Pancreas (tissue), 10 donors: ENCODE results near the gene UCK2. TPM values are rescaled to one million over a fixed set of nuclear protein-coding genes. Genes with fewer than 3 reads are reported as not detected.
A peak's percentile ranks its signal among the peaks of the same experiment; 100 is the strongest.

Experiments
- ATAC-seq, 4 donors: fragments of 200-7000 bp; cut with Tn5 transposase; one replicate each; pipeline versions ENCODE4 v1.8.0 to v1.9.1; 2020; ENCODE audit warnings: mild to moderate bottlenecking in 4 of 4, moderate library complexity in 4 of 4
- DNase-seq, 6 donors: peaks; one replicate each; pipeline ENCODE4 v3.0.0-alpha.2; 2020
- FAIRE-seq: peaks from 2 replicates; lab custom pipeline; 2012; peaks lifted over from hg19 to GRCh38; lab: Jason Lieb, UNC
- H3K27ac ChIP-seq, 4 donors: fragments of 200-600 bp; sonication (generic); 1 replicate in 3 of 4; 2 replicates in 1 of 4; pipeline versions ENCODE4 v1.5.0 to v1.8.0; 2020
- H3K27me3 ChIP-seq, 4 donors: fragments of 200-600 bp; one replicate each; pipeline ENCODE4 v1.8.0; 2021
- H3K36me3 ChIP-seq, 3 donors: fragments of 200-600 bp; sonication (generic) in 1 of 3; one replicate each; pipeline versions ENCODE4 v1.5.0 to v1.8.0; 2020 to 2021
- H3K4me1 ChIP-seq, 3 donors: fragments of 200-600 bp; one replicate each; pipeline ENCODE4 v1.8.0; 2021
- H3K4me3 ChIP-seq, 4 donors: fragments of 200-600 bp; sonication (generic) in 2 of 4; one replicate each; pipeline versions ENCODE4 v1.5.0 to v1.8.0; 2020 to 2021
- H3K9me3 ChIP-seq, 4 donors: fragments of 200-600 bp; one replicate each; pipeline ENCODE4 v1.8.0; 2021
- WGBS, 2 donors: extraction: QIAGEN DNeasy Blood & Tissue Kit; methylation state at CpG; one replicate each; pipeline ENCODE4 v1.1.7; 2013; 5-methylcytosine and 5-hydroxymethylcytosine counted together
- intact Hi-C, 3 donors: fragments of 100-400 bp; cut with DNase I; formaldehyde crosslinking; loops; one replicate each; pipeline versions ENCODE4 v1.11.1 to v1.14.2; 2022
- polyA plus RNA-seq, 2 donors: library from polyadenylated mRNA; stranded (reverse); fragments of 200-250 nt; gene quantifications; one replicate each; pipeline ENCODE4 v1.2.3, GENCODE V29; 2013
- total RNA-seq, 6 donors: library from RNA; stranded (reverse); fragmentation: NEBNext Ultra II Directional in 4 of 6; extraction: Animal tissue kit (Norgen Biotek cat#: 25700) in 4 of 6; gene quantifications; one replicate each; pipeline versions ENCODE4 v1.2.1 to v1.2.4, GENCODE V29; 2021 to 2023
- TF ChIP-seq, protein P1 (sequence below), 4 donors: fragments of 200-600 bp; sonication (generic) in 3 of 4; IDR thresholded peaks; one replicate each; pipeline versions ENCODE4 v1.5.0 to v1.8.0; 2021; ENCODE audit warnings: antibody characterized with exemption in 4 of 4
- donor health status: healthy with polysubstance abuse.
- donor health status: DM: no; HTN: no; CAD: no; lungs with moderate emphysema.
- donor health status: DM: no; HTN: no; CAD: no.
- donor health status: control.
- donor health status: control.
- donor health status: Bipolar disorder and iron deficiency.
- donor health status: DM: yes; HTN: yes; CAD: no.
- donor health status: DM: no; HTN: no; CAD: no.
- donor health status: DM: no; HTN: no; CAD: no.
- donor health status: DM: yes; HTN: yes; CAD: no.

UCK2 gene
- total and polyA plus RNA-seq, 8 donors = 10.6 to 25.5 (median 15.5) TPM

DNA sequence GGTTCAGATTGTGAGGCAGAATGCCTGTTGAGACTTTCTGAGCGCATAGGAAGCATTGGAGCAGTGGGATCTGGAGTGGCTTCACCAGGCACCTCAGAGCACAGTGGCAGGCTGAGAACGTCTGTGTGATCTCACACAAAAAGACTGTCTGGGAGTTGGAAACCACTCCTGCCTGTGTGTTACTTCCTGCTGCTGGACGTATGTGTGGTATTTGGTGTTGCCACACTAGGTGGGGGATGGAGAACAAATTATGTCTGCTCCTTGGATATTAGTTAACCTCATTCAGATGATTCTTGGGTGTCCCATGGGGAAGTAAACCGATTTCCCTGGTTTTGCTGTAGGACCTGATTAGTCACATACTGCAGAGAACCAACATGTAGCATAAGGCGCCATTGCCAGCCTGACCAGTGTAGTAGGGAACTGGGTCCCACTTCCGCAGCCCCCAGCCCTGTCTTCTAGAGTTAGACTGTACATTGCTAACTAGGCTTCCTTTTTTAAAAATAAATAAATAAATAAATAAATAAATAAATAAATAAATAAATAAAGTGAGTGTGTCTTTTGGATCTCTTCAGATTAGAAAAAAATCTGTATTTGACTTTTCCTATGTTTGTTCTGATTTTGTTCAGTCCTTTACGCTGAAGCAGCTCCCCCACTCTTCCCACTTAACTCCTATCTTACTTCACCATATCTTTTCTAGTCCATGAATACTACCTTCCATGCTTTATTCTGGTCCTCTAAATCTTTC is 26.9 kb downstream of the UCK2 start:
- FAIRE-seq = no peak
- ATAC-seq = peak in 2 of 4 donors; percentile 43 to 51
- intact Hi-C loops = no loop called here

DNA sequence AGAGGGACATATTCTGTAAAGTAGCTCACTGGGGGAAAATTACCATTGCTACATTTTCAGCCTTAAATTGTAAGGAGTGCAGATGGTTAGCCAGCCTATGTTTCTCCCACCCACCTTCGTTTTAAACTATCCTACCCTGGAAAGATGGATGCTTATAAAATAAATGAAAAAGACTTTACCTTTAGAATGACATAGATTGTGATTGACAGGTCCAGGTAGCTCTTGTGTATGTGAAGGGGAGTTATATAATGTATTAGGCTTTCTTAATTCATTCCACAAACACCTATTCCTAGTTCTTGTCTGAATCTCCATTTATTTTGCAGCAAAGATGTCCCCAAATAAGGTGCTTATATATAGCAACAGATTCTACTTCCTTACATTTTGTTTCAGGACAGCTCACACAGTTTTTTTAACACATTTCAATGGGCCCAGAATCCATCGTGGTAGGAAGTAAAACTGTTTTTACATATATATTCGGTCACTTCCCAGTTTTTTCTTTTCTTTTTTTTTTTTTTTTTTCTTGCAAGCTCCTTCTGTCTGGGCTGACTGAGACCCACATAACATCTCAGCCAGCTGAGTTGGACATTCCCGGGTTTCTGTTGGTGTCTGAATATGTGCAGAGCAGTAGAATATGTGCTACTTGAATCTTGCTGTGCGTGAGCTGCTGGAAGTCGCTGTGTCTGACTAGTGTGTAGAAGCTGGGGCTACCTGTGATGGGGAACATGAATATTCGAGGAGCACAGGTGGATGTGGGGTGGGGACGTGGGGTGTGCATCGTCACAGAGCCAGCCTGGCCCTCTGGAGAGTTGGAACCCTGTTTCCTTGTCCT is 27.8 kb downstream of the UCK2 start:
- Histone ChIP-seq H3K36me3 (no peaks in the 10 kb centered on the region), H3K9me3 (no peaks in the 10 kb centered on the region), H3K27me3 (no peaks in the 10 kb centered on the region), H3K4me1 (peaks cover 30 to 45% (median 31%) of the 10 kb centered on the region in 3 donors), H3K4me3 (no peak overlapping the region), H3K27ac (no peak overlapping the region)
- DNase-seq (no peak), FAIRE-seq (no peak), ATAC-seq (no peak)
- WGBS, 2 donors = 87 to 88% methylated on average over 9 of the region's 9 CpGs
- intact Hi-C loops = no loop called here
- TF ChIP-seq, protein P1, sequence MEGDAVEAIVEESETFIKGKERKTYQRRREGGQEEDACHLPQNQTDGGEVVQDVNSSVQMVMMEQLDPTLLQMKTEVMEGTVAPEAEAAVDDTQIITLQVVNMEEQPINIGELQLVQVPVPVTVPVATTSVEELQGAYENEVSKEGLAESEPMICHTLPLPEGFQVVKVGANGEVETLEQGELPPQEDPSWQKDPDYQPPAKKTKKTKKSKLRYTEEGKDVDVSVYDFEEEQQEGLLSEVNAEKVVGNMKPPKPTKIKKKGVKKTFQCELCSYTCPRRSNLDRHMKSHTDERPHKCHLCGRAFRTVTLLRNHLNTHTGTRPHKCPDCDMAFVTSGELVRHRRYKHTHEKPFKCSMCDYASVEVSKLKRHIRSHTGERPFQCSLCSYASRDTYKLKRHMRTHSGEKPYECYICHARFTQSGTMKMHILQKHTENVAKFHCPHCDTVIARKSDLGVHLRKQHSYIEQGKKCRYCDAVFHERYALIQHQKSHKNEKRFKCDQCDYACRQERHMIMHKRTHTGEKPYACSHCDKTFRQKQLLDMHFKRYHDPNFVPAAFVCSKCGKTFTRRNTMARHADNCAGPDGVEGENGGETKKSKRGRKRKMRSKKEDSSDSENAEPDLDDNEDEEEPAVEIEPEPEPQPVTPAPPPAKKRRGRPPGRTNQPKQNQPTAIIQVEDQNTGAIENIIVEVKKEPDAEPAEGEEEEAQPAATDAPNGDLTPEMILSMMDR (IDR thresholded peaks at IDR 0.05) = no peak

More for the DNA sequence above, 26.9 kb downstream of the UCK2 start:
- no peak for DNase-seq
- Histone ChIP-seq H3K4me3 (no peak overlapping the region), H3K9me3 (no peaks in the 10 kb centered on the region), H3K36me3 (no peaks in the 10 kb centered on the region), H3K4me1 (peaks cover 29 to 45% (median 30%) of the 10 kb centered on the region in 3 donors), H3K27ac (peak overlapping the region in 1 of 4 donors; percentile 34), H3K27me3 (no peaks in the 10 kb centered on the region)
- TF ChIP-seq, protein P1 (IDR thresholded peaks at IDR 0.05) = no peak
- 65 to 66% methylated on average over 7 of the region's 7 CpGs for WGBS, 2 donors

DNA sequence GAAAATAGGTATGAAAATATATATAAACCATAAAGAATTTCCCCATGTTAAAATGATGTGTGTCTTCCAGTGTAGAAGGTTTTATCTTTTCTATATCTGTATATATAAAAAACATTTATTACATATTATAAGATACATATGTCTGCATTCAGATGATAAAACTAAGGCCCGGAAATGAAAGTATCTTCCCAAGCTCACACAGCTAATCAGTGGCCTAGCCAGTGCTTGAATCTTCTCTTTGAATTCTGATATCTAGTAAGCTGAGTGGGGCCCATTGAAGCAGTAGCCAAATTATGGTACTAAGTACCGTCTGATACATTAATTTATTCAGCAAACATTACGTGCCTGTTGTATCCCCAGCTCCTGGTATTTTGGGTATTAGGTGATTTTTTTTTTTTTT is 28.6 kb downstream of the UCK2 start:
- WGBS, 2 donors = 52 to 53% methylated on average over 3 of the region's 3 CpGs
- intact Hi-C loops = no loop called here
- no peaks in the 10 kb centered on the region for H3K36me3 ChIP-seq
- TF ChIP-seq, protein P1 (IDR thresholded peaks at IDR 0.05) = no peak
- H3K4me1 ChIP-seq = peaks cover 30 to 45% (median 31%) of the 10 kb centered on the region in 3 donors
- H3K27me3 ChIP-seq = no peaks in the 10 kb centered on the region
- ATAC-seq (no peak), FAIRE-seq (no peak), DNase-seq (no peak)
- no peak overlapping the region for H3K4me3 ChIP-seq
- H3K27ac ChIP-seq = no peak overlapping the region
- no peaks in the 10 kb centered on the region for H3K9me3 ChIP-seq

DNA sequence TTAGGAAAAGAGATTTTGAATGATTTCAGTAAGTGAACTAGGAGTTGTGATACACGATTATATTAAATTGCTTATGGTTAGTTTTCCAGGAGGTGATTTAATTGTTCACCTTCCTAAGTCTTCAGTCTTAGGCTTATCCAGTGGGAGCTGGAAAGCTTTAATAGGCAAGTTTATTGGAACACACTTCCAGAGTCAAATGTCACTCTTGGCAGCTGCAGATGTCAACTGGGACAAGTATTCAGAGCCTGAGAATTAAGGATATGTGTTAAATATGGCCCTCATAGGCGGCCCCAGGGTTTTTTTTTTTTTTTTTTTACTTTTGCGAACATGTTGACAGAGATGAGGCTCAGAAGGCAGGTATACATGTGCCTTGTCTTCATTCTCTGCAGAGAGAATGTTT is 29.2 kb downstream of the UCK2 start:
- Histone ChIP-seq H3K4me3 (no peak overlapping the region), H3K27me3 (no peaks in the 10 kb centered on the region), H3K4me1 (peaks cover 30 to 45% (median 31%) of the 10 kb centered on the region in 3 donors), H3K9me3 (no peaks in the 10 kb centered on the region), H3K27ac (no peak overlapping the region), H3K36me3 (no peaks in the 10 kb centered on the region)
- FAIRE-seq (no peak), ATAC-seq (peak in 1 of 4 donors; percentile 19), DNase-seq (no peak)
- intact Hi-C loops = no loop called here
- TF ChIP-seq, protein P1 (IDR thresholded peaks at IDR 0.05) = no peak
- 27 to 29% methylated on average over 3 of the region's 3 CpGs for WGBS, 2 donors
